NCI-H226 (cell line): ENCODE data around the gene LCN9.
"Not testable (repeated sequence)": the region's sequence is repeated elsewhere in the genome, so short reads cannot be mapped to it uniquely, and the experiment has no call there.

ENCODE experiments used
- DNase-seq: peaks from one replicate; pipeline ENCODE4 v3.0.0-alpha.2; 2015

Gene LCN9

GRCh38 chr9:135662758-135663450 is at the start of gene LCN9:
Gene LCN9 (plus strand): TSS chr9:135663309. CDS start chr9:135663322, 13 bp downstream.
- no peak for DNase-seq

GRCh38 chr9:135613946-135614805 is 48.9 kb upstream of the LCN9 start:
- no peak for DNase-seq

- DNase-seq, result no peak
Observed at GRCh38 chr9:135614821-135615665, 48.1 kb upstream of the LCN9 start.

GRCh38 chr9:135615666-135616618 is 47.2 kb upstream of the LCN9 start:
- DNase-seq, result no peak

GRCh38 chr9:135616619-135617537 is 46.2 kb upstream of the LCN9 start:
- DNase-seq, result no peak

GRCh38 chr9:135617538-135617900 is 45.6 kb upstream of the LCN9 start:
- no peak for DNase-seq

- DNase-seq, result no peak
Observed at GRCh38 chr9:135617991-135618411, 45.1 kb upstream of the LCN9 start.

- DNase-seq, result no peak
Observed at GRCh38 chr9:135618866-135619598, 44.1 kb upstream of the LCN9 start.

- no peak for DNase-seq
Observed at GRCh38 chr9:135619599-135619886, 43.6 kb upstream of the LCN9 start.

GRCh38 chr9:135620558-135620957 is 42.6 kb upstream of the LCN9 start:
- no peak for DNase-seq

- DNase-seq, result no peak
Observed at GRCh38 chr9:135622415-135623020, 40.6 kb upstream of the LCN9 start.

GRCh38 chr9:135624282-135624681 is 38.8 kb upstream of the LCN9 start:
- no peak for DNase-seq

- no peak for DNase-seq
Observed at GRCh38 chr9:135632841-135633240, 30.3 kb upstream of the LCN9 start.

- not testable (repeated sequence) for DNase-seq
Observed at GRCh38 chr9:135636930-135637530, 26.1 kb upstream of the LCN9 start.

GRCh38 chr9:135639196-135639595 is 23.9 kb upstream of the LCN9 start, which contains the start of gene GLT6D1:
Gene GLT6D1 (minus strand): TSS chr9:135639540. CDS start chr9:135639187, 353 bp downstream.
- DNase-seq, result no peak

GRCh38 chr9:135641047-135641446 is 22.1 kb upstream of the LCN9 start:
- DNase-seq, result no peak

GRCh38 chr9:135641745-135642144 is 21.4 kb upstream of the LCN9 start:
- no peak for DNase-seq

GRCh38 chr9:135644631-135645218 is 18.4 kb upstream of the LCN9 start:
- DNase-seq, result no peak

GRCh38 chr9:135647884-135648283 is 15.2 kb upstream of the LCN9 start:
- DNase-seq, result no peak
